ENCODE results near the gene PID1.

Gene PID1

DNA sequence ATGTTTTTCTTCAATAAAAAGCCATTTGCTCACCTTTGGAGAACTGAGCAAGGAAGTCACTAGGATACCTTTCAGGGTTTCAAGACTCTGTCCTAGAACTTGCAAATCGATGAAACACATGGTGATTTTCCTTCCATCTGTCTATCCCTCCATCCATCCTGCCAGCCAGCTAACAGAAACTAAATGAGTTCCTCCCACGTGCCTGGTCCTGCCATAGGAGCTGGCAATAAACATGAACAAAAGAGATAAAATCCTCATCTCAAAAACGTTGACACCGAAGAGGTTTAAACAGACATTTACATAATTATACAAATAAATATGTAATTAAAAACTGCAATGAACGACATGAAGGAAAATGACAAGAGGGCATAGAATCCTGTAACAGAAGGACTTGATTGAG is 249.0 kb downstream of the PID1 start:
- no peak overlapping the region for H3K4me3 ChIP-seq (ENCODE audit: control insufficient read depth, low read depth, low read length)
- TF ChIP-seq CTCF (conservative IDR thresholded peaks at IDR 0.05; ENCODE audit: control insufficient read depth, insufficient read depth, low read depth, low read length), result no peak
- no peak for DNase-seq (ENCODE audit: low read depth)

DNA sequence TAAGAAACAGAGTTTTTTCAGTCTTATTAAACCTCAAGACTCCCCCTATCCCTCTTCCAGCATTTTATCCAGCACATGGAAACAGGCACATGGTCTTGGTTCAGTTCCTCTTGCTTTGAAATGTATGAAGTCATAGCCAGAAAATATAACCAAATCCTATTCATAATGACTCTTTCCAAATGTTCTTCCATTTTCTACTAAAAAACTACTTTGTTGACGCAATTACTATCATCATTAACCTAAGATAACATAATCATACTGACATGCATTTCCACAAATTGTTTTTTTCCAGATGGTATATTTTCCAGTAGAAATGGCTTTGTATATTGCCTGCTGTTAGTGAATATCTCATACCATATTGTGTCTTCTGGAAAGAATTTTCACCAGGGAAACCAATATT is 261.3 kb downstream of the PID1 start:
- H3K4me3 ChIP-seq (ENCODE audit: control insufficient read depth, low read depth, low read length), result no peak overlapping the region
- TF ChIP-seq CTCF (conservative IDR thresholded peaks at IDR 0.05; ENCODE audit: control insufficient read depth, insufficient read depth, low read depth, low read length), result no peak
- DNase-seq (ENCODE audit: low read depth), result no peak

- TF ChIP-seq CTCF (conservative IDR thresholded peaks at IDR 0.05; ENCODE audit: control insufficient read depth, insufficient read depth, low read depth, low read length), result no peak
- H3K4me3 ChIP-seq (ENCODE audit: control insufficient read depth, low read depth, low read length), result no peak overlapping the region
- DNase-seq (ENCODE audit: low read depth), result no peak
Observed at GRCh38 chr2:229003256-229003655, 267.8 kb downstream of the PID1 start.

- H3K4me3 ChIP-seq (ENCODE audit: control insufficient read depth, low read depth, low read length), result no peak overlapping the region
- DNase-seq (ENCODE audit: low read depth), result no peak
- TF ChIP-seq CTCF (conservative IDR thresholded peaks at IDR 0.05; ENCODE audit: control insufficient read depth, insufficient read depth, low read depth, low read length), result no peak
Observed at GRCh38 chr2:229001196-229001595, 269.9 kb downstream of the PID1 start.

DNA sequence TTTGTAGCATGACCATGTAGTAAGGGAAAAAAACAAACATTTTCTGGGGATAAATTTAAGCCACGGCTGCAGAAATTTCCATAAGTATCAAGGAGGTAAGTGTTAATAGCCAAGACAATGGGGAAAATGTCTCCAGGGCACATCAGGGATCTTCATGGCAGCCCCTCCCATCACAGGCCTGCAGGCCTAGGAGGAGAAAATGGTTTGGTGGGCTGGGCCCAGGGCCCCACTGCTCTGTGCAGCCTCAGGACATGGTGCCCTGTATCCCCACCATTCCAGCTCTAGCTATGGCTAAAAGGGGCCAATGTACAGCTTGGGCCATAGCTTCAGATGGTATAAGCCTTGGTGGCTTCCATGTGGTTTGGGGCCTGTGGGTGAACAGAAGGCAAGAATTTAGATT is 271.8 kb downstream of the PID1 start:
- no peak for TF ChIP-seq CTCF (conservative IDR thresholded peaks at IDR 0.05; ENCODE audit: control insufficient read depth, insufficient read depth, low read depth, low read length)
- no peak overlapping the region for H3K4me3 ChIP-seq (ENCODE audit: control insufficient read depth, low read depth, low read length)
- no peak for DNase-seq (ENCODE audit: low read depth)

- no peak for DNase-seq (ENCODE audit: low read depth)
- no peak overlapping the region for H3K4me3 ChIP-seq (ENCODE audit: control insufficient read depth, low read depth, low read length)
- no peak for TF ChIP-seq CTCF (conservative IDR thresholded peaks at IDR 0.05; ENCODE audit: control insufficient read depth, insufficient read depth, low read depth, low read length)
Observed at GRCh38 chr2:228988786-228989185, 282.3 kb downstream of the PID1 start.

GRCh38 chr2:228987441-228988155 is 283.5 kb downstream of the PID1 start:
- no peak overlapping the region for H3K4me3 ChIP-seq (ENCODE audit: control insufficient read depth, low read depth, low read length)
- TF ChIP-seq CTCF (conservative IDR thresholded peaks at IDR 0.05; ENCODE audit: control insufficient read depth, insufficient read depth, low read depth, low read length), result no peak
- no peak for DNase-seq (ENCODE audit: low read depth)
